BLaER1 treated with 17β-estradiol and CSF1 and Interleukin-3, amounts not matched to agents 10 nM and 100 nM (cell line): ENCODE data around the gene FAM187B.
"Not testable (repeated sequence)": the region's sequence is repeated elsewhere in the genome, so short reads cannot be mapped to it uniquely, and the experiment has no call there.

ENCODE experiments used
- H3K27ac ChIP-seq, 11 experiments: shearing (Covaris generic); formaldehyde crosslinking; 2 replicates each; pipeline ENCODE4 v1.8.1; 2022
- H3K27me3 ChIP-seq, 11 experiments: shearing (Covaris generic); formaldehyde crosslinking; 2 replicates each; pipeline ENCODE4 v1.8.1; 2022
- H3K36me3 ChIP-seq, 11 experiments: shearing (Covaris generic); formaldehyde crosslinking; 2 replicates each; pipeline ENCODE4 v1.8.1; 2022
- H3K4me1 ChIP-seq, 10 experiments: shearing (Covaris generic); formaldehyde crosslinking; 2 replicates each; pipeline ENCODE4 v1.8.1; 2022
- H3K4me2 ChIP-seq, 11 experiments: shearing (Covaris generic); formaldehyde crosslinking; 2 replicates each; pipeline ENCODE4 v1.8.1; 2022
- H3K4me3 ChIP-seq, 10 experiments: shearing (Covaris generic); formaldehyde crosslinking; 2 replicates each; pipeline ENCODE4 v1.8.1; 2022
- H3K9ac ChIP-seq, 11 experiments: shearing (Covaris generic); formaldehyde crosslinking; 2 replicates each; pipeline ENCODE4 v1.8.1; 2022
- H3K9me3 ChIP-seq, 11 experiments: shearing (Covaris generic); formaldehyde crosslinking; replicated peaks in 1 of 11; 2 replicates each; pipeline ENCODE4 v1.8.1; 2022
- H4K20me1 ChIP-seq, 11 experiments: shearing (Covaris generic); formaldehyde crosslinking; 2 replicates each; pipeline ENCODE4 v1.8.1; 2022
- Cebpa-rat ChIP-seq, 11 experiments: shearing (Covaris generic); IDR thresholded peaks; 2 replicates each; pipeline ENCODE4 v1.8.1; 2022

The FAM187B gene

DNA sequence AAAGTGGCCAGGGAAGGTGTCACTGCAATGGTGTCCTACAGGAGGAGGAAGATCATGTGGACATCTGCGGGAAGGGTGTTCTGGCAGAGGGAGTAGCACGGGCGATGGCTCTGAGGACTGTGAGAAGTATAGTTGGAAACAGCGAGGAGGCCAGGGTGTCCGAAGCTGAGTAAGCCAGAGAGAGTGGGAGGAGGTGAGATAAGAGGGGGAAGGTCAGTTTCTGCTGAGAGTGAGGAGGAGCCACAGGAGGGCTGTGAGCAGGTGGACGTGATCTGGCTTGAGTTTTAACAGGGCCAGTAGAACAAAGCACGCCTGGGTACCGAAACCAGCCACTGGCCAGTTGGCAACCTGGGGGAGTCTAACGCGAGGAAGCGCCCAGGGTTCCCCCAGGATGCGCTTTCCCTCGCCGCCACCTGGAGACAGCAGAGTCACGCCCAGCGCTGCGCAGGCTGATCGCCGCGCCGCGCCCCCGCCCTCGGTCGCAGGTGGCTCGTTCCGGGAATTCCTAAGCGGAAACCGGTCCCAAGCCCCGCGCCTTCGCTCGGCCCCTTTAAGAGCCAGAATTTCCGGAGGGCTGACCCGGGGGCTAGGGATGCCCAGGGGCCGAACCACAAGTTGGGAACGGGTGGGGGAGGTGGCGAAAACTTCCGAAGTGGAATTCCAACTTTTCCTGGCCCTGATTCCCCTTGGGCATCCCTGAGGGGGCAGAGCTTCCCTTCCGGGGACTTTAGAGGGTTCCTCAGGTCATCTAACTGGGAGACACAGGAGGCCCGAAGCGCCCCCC, 19.2 kb upstream of the FAM187B start:
- Histone ChIP-seq H3K9me3 (peaks cover 0 to 30% (median 6%) of the 10 kb centered on the region in 11 experiments; a peak in 12 of 22 replicates), H4K20me1 (no peaks in the 10 kb centered on the region; a peak in 2 of 22 replicates), H3K9ac (peak overlapping the region in 6 of 11 experiments; percentile 6 to 71 (median 35); a peak in 8 of 22 replicates), H3K27me3 (peaks cover 37 to 61% (median 57%) of the 10 kb centered on the region in 11 experiments), H3K4me3 (peak overlapping the region; percentile 48 to 65 (median 57)), H3K27ac (no peak overlapping the region), H3K36me3 (no peaks in the 10 kb centered on the region), H3K4me2 (peak overlapping the region; percentile 76 to 99 (median 92)), H3K4me1 (peaks cover 18 to 32% (median 25%) of the 10 kb centered on the region in 10 experiments)
- TF ChIP-seq Cebpa-rat (IDR thresholded peaks at IDR 0.05), result no peak

DNA sequence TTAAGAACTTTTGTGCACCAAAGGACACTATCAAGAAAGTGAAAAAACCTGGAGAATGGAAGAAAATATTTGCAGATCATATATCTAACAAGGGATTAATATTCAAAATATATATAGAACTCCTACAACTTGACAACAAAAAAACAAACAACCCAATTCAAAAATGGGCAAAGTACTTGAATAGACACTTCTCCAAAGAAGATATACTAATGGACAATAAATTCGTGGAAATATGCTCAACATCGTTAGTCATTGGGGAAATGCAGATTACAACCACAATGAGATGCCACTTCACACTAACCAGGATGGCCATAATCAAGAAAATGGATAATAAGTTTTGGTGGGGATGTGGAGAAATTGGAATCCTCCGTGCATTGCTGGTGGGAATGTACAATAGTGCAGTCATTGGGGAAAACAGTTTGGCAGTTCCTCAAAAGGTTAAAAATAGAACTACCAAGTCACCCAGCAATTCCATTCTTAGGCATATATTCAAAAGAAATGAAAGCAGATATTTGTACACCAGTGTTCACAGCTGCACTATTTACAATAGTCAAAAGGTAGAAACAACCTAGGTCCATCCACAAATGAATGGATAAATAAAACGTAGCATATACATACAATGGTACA, 18.0 kb upstream of the FAM187B start:
- H3K27me3 ChIP-seq, result peaks cover 37 to 61% (median 57%) of the 10 kb centered on the region in 11 experiments
- TF ChIP-seq Cebpa-rat (IDR thresholded peaks at IDR 0.05), result no peak
- peak overlapping the region in 7 of 11 experiments; percentile 6 to 99 (median 15); a peak in 9 of 22 replicates for H3K4me2 ChIP-seq
- no peaks in the 10 kb centered on the region for H3K36me3 ChIP-seq
- peaks cover 18 to 32% (median 25%) of the 10 kb centered on the region in 10 experiments for H3K4me1 ChIP-seq
- H3K27ac ChIP-seq, result no peak overlapping the region
- H3K9ac ChIP-seq, result no peak overlapping the region
- H3K9me3 ChIP-seq, result peaks cover 5 to 41% (median 11%) of the 10 kb centered on the region in 11 experiments
- H3K4me3 ChIP-seq, result no peak overlapping the region
- no peaks in the 10 kb centered on the region; a peak in 2 of 22 replicates for H4K20me1 ChIP-seq

DNA sequence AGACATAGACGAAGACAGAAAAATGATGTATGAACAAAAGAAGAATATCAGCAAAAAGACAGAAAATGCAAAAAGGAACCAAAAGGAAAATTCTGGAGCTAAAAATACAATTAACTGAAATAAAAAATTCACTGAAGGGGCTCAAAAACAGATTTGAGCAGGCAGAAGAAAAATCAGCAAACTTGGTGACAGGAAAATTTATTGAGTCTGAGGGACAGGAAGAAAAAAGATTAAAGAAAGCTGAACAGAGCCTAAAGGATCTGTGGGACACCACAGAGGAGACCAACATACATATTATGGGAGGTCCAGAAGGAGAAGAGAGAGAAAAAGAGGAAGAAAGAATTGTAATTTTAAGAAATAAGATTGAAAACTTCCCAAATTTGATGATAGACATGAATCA, 12.9 kb upstream of the FAM187B start:
- Histone ChIP-seq H3K27ac (no peak overlapping the region), H3K4me1 (peaks cover 0 to 25% (median 13%) of the 10 kb centered on the region in 10 experiments; a peak in 19 of 20 replicates), H3K4me2 (no peak overlapping the region), H3K9ac (no peak overlapping the region), H3K36me3 (no peaks in the 10 kb centered on the region), H3K27me3 (peaks cover 0 to 10% (median 8%) of the 10 kb centered on the region in 11 experiments; a peak in 19 of 22 replicates), H3K4me3 (no peak overlapping the region), H4K20me1 (no peaks in the 10 kb centered on the region), H3K9me3 (peaks cover 13 to 44% (median 20%) of the 10 kb centered on the region in 11 experiments)
- no peak for TF ChIP-seq Cebpa-rat (IDR thresholded peaks at IDR 0.05)

DNA sequence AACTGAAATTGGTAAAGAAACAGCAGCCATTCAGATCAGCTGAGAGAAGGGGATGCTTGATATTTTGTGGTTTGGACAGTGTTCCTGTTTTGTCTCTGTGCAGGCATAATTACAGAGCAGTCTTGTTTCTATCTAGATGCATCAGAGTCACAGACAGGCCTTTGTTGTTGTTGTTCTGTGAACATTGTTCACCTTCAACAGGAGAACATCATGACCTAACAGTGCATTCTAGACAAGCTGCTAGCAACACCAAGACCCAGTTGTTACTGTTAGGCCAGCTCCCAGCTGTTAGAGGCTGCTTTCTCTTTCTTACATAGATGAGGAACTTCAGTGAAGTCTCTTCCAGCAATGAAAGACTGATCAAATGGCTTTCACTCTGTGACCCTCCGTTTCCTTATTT, 11.8 kb upstream of the FAM187B start:
- H3K9me3 ChIP-seq, result peaks cover 12 to 33% (median 20%) of the 10 kb centered on the region in 11 experiments; a peak in 21 of 22 replicates
- peak overlapping the region in 7 of 11 experiments; percentile 5 to 57 (median 19); a peak in 10 of 22 replicates for H3K9ac ChIP-seq
- H3K4me3 ChIP-seq, result no peak overlapping the region; a peak in 1 of 20 replicates
- no peaks in the 10 kb centered on the region for H3K27me3 ChIP-seq
- no peaks in the 10 kb centered on the region for H3K36me3 ChIP-seq
- peak overlapping the region; percentile 1 to 84 (median 50); a peak in 17 of 22 replicates for H3K4me2 ChIP-seq
- peaks cover 0 to 24% (median 13%) of the 10 kb centered on the region in 10 experiments; a peak in 19 of 20 replicates for H3K4me1 ChIP-seq
- H4K20me1 ChIP-seq, result no peaks in the 10 kb centered on the region
- TF ChIP-seq Cebpa-rat (IDR thresholded peaks at IDR 0.05), result no peak
- peak overlapping the region in 8 of 11 experiments; percentile 12 to 65 (median 27); a peak in 12 of 22 replicates for H3K27ac ChIP-seq

DNA sequence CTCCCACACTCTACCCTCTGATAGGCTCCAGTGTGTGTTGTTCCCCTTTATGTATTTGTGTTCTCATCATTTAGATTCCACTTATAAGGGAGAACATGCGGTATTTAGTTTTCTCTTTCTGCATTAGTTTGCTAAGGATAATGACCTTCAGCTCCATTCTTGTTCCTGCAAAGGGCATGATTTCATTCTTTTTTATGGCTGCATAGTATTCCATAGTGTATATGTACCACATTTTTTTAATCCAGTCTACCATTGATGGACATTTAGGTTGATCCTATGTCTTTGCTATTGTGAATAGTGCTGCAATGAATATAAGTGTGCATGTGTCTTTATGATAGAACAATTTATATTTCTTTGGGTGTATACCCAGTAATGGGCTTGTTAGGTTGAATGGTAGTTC, 11.1 kb upstream of the FAM187B start:
- peak overlapping the region in 7 of 11 experiments; percentile 16 to 84 (median 54); a peak in 11 of 22 replicates for H3K4me2 ChIP-seq

DNA sequence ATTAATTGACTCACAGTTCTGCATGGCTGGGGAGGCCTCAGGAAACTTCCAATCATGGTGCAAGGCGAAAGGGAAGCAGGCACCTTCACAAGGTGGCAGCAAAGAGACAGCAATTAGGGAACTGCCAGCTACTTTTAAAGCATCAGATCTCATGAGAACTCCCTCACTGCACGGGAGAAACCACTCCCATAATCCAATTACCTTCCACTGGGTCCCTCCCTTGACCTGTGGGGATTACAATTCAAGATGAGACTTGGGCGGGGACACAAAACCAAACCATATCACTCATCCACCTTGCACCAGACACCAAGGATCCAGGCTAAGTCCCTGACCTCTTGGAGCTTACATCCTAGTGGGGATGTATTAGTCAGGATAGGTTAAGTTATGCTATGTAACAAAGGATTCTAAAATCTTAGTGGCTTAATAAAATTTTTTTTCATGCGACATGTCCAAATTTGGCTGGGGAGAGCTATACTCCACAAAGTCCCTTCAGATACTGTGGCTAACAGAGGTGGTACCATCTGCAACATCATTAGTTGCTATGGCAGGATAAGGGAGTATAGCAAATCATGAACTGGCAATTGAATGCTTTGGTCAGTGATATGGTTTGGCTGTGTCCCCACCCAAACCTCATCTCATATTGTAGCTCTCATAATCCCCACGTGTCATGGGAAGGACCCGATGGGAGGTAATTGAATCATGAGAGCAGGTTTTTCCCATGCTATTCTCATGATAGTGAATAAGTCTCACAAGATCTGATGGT, 8.3 kb upstream of the FAM187B start:
- H3K4me2 ChIP-seq, result no peak overlapping the region
- no peaks in the 10 kb centered on the region for H4K20me1 ChIP-seq
- no peak overlapping the region for H3K9ac ChIP-seq
- no peak overlapping the region for H3K4me3 ChIP-seq
- no peaks in the 10 kb centered on the region for H3K36me3 ChIP-seq
- TF ChIP-seq Cebpa-rat (IDR thresholded peaks at IDR 0.05), result no peak
- peaks cover 11 to 20% (median 16%) of the 10 kb centered on the region in 11 experiments; a peak in 21 of 22 replicates for H3K9me3 ChIP-seq
- H3K4me1 ChIP-seq, result peaks cover 0 to 24% (median 13%) of the 10 kb centered on the region in 10 experiments; a peak in 19 of 20 replicates
- H3K27ac ChIP-seq, result no peak overlapping the region
- H3K27me3 ChIP-seq, result no peaks in the 10 kb centered on the region

More for the DNA sequence above, 11.1 kb upstream of the FAM187B start:
- H3K4me1 ChIP-seq, result peaks cover 0 to 24% (median 13%) of the 10 kb centered on the region in 10 experiments; a peak in 19 of 20 replicates
- not testable (repeated sequence) for H3K4me3 ChIP-seq, H4K20me1 ChIP-seq, H3K36me3 ChIP-seq, H3K27me3 ChIP-seq
- H3K9ac ChIP-seq, result 0 out of 22 replicates have a peak overlapping the region, but pooled peaks of 1 of the 11 experiments have one; percentile 19
- peak overlapping the region in 1 of 11 experiments; percentile 59; a peak in 2 of 22 replicates for H3K27ac ChIP-seq
- H3K9me3 ChIP-seq, result peaks cover 14 to 28% (median 22%) of the 10 kb centered on the region in 11 experiments; a peak in 21 of 22 replicates

DNA sequence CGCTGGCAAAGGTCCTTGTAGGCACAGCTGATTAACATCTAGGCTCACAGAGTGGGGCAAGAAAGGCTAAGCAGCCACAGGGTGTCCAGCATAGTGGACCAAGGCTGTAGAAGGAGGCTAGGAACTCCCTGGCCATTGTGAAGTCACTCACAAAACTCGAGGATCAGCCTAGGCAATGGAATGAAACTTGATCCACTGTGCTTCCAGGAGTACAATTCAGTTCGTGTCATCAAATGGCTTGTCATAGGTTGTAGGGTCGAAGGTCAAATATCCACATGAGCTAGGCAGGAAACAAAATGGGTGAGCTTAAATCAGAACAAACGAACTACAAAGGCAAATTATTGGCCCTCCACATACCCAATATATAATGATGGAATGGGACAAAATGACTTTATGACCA, 4.4 kb upstream of the FAM187B start:
- TF ChIP-seq Cebpa-rat (IDR thresholded peaks at IDR 0.05), result no peak
- H3K4me3 ChIP-seq, result no peak overlapping the region
- H3K9me3 ChIP-seq, result peaks cover 0 to 10% (median 6%) of the 10 kb centered on the region in 11 experiments; a peak in 15 of 22 replicates
- no peak overlapping the region for H3K9ac ChIP-seq
- no peak overlapping the region for H3K4me2 ChIP-seq
- H4K20me1 ChIP-seq, result no peaks in the 10 kb centered on the region
- no peaks in the 10 kb centered on the region for H3K36me3 ChIP-seq
- no peak overlapping the region for H3K27ac ChIP-seq
- H3K4me1 ChIP-seq, result no peaks in the 10 kb centered on the region
- H3K27me3 ChIP-seq, result no peaks in the 10 kb centered on the region

DNA sequence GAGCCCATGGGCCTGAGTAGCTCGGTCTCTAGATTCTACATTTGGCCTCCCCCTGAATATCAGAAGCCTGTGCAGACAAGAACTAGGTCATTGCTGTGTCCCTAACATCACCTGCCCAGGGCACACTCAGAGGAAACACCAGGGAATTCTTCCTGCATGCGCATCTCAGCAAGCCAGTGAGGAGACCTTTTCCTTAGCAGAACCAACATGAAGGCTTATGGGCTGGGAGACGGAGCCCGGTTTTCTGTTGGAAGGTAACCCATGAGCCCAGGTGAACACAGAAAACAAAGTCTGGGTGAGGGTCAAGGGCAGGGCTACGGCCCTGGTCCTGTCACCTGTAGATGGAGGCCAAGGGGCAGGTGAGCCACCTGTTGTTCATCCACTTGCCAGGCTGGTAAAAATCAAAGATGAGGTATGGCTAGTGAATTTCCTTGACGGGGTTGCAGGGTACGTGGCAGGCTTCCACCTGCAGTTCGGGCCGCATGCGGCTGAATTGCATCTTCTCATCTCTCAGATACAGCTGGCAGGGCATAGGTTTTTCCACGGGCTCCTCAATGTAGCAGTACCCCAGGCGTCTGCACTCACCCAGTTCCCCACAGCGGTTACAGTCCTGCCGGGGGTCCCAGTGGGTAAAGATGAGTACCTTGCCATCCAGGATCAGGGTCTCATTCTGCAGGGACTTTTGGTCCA, 3.6 kb upstream of the FAM187B start:
- no peak overlapping the region for H3K4me3 ChIP-seq
- TF ChIP-seq Cebpa-rat (IDR thresholded peaks at IDR 0.05), result no peak
- no peak overlapping the region for H3K27ac ChIP-seq
- no peaks in the 10 kb centered on the region for H4K20me1 ChIP-seq
- H3K4me1 ChIP-seq, result no peaks in the 10 kb centered on the region
- H3K9ac ChIP-seq, result no peak overlapping the region
- no peaks in the 10 kb centered on the region for H3K36me3 ChIP-seq
- H3K4me2 ChIP-seq, result no peak overlapping the region
- H3K9me3 ChIP-seq, result peaks cover 0 to 10% (median 6%) of the 10 kb centered on the region in 11 experiments; a peak in 15 of 22 replicates
- no peaks in the 10 kb centered on the region for H3K27me3 ChIP-seq
